Stomach (tissue), 4 donors: ENCODE measurements around the gene ATP5ME.

Experiments used
- POLR2AphosphoS5 ChIP-seq, 3 donors: sonication (generic); formaldehyde crosslinking; IDR thresholded peaks; one replicate each; pipeline ENCODE4 v1.6.1; 2016; ENCODE audit warnings: antibody characterized with exemption in 3 of 3
- TF ChIP-seq, protein P1 (sequence below), 7 experiments: fragments of 450-650 bp in 4 of 7; fragments of 200-600 bp in 3 of 7; sonication (generic) in 3 of 7; IDR thresholded peaks; one replicate each; pipeline ENCODE4 v1.5.1; 2016 to 2019; ENCODE audit warnings: antibody characterized with exemption in 7 of 7, control low read depth in 2 of 7, mild to moderate bottlenecking in 1 of 7

DNA sequence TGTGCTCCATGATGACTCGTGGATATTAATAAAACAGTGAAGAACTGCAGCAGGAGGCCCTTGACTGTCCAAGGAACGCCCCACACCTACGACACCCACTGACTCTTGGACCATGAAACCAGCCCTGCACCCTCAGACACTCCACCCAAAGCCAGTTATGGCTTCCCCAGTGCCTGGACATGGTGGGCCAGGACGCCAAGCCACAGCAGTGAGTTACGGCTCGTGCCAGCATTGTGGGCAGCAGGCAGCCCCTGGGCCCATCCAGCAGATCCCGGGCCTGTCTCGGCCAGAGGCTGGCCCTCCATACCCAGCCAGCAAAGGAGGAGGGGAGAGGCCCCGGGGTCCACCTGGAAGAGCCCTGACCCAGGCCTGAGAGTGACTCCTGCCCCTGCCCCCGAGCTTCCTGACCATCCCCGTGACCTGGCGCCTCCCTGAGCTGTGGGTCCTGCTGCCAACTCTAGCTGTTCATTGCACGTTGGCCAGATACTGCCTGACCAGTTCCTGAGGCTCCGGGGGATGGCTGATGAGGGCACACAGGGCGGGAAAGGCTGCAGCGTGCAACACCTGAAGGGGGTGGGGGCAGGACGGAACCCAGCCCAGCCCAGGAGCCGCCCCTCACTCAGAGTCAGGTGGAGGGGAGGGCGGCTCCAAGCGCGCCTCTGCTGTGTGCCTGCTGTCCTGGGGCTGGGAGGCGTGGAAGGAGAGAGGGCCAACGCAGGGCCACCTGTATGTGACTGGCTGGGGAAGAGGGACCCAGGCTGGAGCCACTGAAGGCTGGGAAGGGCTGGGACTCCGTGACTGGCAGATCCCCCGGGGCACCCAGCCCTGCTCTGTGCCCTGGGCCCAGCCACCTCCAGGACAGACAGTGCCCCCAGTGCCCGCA is 14.1 kb upstream of the ATP5ME start:
- TF ChIP-seq, protein P1, sequence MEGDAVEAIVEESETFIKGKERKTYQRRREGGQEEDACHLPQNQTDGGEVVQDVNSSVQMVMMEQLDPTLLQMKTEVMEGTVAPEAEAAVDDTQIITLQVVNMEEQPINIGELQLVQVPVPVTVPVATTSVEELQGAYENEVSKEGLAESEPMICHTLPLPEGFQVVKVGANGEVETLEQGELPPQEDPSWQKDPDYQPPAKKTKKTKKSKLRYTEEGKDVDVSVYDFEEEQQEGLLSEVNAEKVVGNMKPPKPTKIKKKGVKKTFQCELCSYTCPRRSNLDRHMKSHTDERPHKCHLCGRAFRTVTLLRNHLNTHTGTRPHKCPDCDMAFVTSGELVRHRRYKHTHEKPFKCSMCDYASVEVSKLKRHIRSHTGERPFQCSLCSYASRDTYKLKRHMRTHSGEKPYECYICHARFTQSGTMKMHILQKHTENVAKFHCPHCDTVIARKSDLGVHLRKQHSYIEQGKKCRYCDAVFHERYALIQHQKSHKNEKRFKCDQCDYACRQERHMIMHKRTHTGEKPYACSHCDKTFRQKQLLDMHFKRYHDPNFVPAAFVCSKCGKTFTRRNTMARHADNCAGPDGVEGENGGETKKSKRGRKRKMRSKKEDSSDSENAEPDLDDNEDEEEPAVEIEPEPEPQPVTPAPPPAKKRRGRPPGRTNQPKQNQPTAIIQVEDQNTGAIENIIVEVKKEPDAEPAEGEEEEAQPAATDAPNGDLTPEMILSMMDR (IDR thresholded peaks at IDR 0.05) = no peak
- TF ChIP-seq POLR2AphosphoS5 (IDR thresholded peaks at IDR 0.05) = peak in 1 of 3 donors; percentile 11
